Mesothelial cell of epicardium (in vitro differentiated cells): Measurements from ENCODE around the gene MTMR10. TPM values are rescaled to one million over a fixed set of nuclear protein-coding genes. Genes with fewer than 3 reads are reported as not detected.

Experiments used
- DNase-seq, 2 experiments: peaks; one replicate each; pipeline ENCODE4 v3.0.0; 2021; ENCODE audit warnings: low spot score in 2 of 2; ENCODE audit not compliant: unreplicated experiment in 2 of 2
- H3K27ac Mint-ChIP-seq: 2 replicates; pipeline ENCODE4 v1.8.0; 2021; ENCODE audit warnings: mixed read lengths
- H3K27me3 Mint-ChIP-seq: 2 replicates; pipeline ENCODE4 v1.8.0; 2021; ENCODE audit warnings: low read depth, mixed read lengths
- H3K36me3 Mint-ChIP-seq: 2 replicates; pipeline ENCODE4 v1.8.0; 2021; ENCODE audit warnings: mixed read lengths
- H3K4me1 Mint-ChIP-seq: 2 replicates; pipeline ENCODE4 v1.8.0; 2021; ENCODE audit warnings: mixed read lengths
- H3K4me3 Mint-ChIP-seq: 2 replicates; pipeline ENCODE4 v1.8.0; 2021; ENCODE audit warnings: mild to moderate bottlenecking, moderate library complexity, mixed read lengths
- H3K9me3 Mint-ChIP-seq: 2 replicates; pipeline ENCODE4 v1.8.0; 2021; ENCODE audit warnings: mixed read lengths
- CTCF ChIP-seq: fragments of 200-600 bp; sonication (generic); IDR thresholded peaks from one replicate; pipeline ENCODE4 v1.5.0; 2021; ENCODE audit warnings: antibody characterized with exemption; ENCODE audit not compliant: unreplicated experiment
- total RNA-seq: library from RNA; stranded (reverse); gene quantifications from 3 replicates; pipeline ENCODE4 v1.2.1, GENCODE V29; 2021

Gene MTMR10
- total RNA-seq, 1 donor from 2014 or later: 24.7 TPM

- TF ChIP-seq CTCF: no peak
- no peaks in the 10 kb centered on the region for H3K27me3 Mint-ChIP-seq
- no peak for DNase-seq
- no peak overlapping the region for H3K4me3 Mint-ChIP-seq
- H3K4me1 Mint-ChIP-seq: peaks cover 31% of the 10 kb centered on the region
- no peak overlapping the region for H3K27ac Mint-ChIP-seq
- peaks cover 3% of the 10 kb centered on the region for H3K9me3 Mint-ChIP-seq
- no peaks in the 10 kb centered on the region for H3K36me3 Mint-ChIP-seq
Measured at GRCh38 chr15:31020542-31020941, 29.1 kb upstream of the MTMR10 start.

DNA sequence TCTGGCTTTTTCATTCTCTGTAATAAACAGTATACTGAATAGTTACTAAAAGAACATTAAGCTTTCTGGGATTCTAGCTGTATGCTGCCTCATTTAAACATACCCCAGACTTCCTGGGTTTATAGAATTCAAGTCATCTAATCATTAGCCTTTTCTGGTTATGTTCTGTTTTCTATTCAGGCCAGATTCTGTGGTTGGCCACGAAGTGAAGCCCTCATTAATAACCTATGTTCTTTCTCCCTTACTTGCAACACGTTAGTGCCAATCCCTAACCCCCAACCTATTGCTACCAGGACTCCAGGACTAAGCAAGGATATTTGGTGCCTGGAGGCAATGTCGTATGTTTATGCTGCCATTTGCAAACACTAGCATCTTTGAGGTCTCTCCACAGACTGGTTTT is 28.6 kb upstream of the MTMR10 start:
- TF ChIP-seq CTCF: no peak
- Mint-ChIP-seq H3K36me3 (peaks cover 2% of the 10 kb centered on the region), H3K27me3 (no peaks in the 10 kb centered on the region), H3K27ac (no peak overlapping the region), H3K4me1 (peaks cover 27% of the 10 kb centered on the region), H3K4me3 (no peak overlapping the region), H3K9me3 (peaks cover 6% of the 10 kb centered on the region)
- no peak for DNase-seq

DNA sequence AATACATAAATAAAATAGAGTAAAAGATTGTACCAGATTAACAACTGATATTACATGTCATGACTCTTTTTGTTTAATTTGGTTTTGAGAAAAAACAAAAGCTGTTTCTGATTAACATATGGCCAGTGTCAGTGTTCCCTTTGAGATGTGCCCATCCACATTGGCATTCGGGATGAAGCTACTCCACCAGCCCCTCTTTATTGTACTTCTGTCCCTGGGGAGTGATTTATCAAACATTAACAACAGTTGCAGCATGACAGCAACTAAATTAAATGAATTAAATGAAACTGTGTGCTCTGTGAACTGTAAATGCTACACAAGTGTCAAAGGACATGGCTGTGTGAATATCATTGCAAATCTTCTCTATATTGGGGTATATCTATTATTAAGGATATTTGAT is 25.9 kb upstream of the MTMR10 start:
- no peak for TF ChIP-seq CTCF
- H3K4me1 Mint-ChIP-seq: peaks cover 5% of the 10 kb centered on the region
- no peak for DNase-seq
- no peak overlapping the region for H3K27ac Mint-ChIP-seq
- no peak overlapping the region for H3K4me3 Mint-ChIP-seq
- peaks cover 27% of the 10 kb centered on the region for H3K9me3 Mint-ChIP-seq
- peaks cover 6% of the 10 kb centered on the region for H3K36me3 Mint-ChIP-seq
- H3K27me3 Mint-ChIP-seq: no peaks in the 10 kb centered on the region

DNA sequence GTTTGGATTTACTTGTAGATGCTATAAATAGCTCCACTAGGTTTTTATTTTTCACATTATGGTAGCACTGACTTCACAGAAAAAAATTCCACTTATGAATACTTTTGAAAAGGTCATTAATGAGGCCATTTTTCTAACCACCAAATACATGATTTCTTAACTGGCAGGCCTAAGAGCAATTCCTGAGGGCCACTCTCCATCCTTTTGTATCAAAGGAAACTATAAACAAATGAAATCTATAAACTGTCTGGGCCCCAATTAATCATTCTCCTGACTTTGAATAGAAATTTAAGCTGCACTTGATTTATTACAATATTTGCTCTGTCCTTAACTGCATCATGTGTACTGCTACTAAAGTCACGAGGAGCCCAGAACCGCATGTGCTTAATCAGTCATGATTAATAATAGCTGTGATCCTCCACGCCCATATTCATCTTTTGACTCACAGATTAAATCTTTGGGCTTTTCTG is 25.1 kb upstream of the MTMR10 start:
- Mint-ChIP-seq H3K4me1 (peaks cover 5% of the 10 kb centered on the region), H3K36me3 (peaks cover 10% of the 10 kb centered on the region), H3K27me3 (no peaks in the 10 kb centered on the region), H3K27ac (peak overlapping the region; percentile 34), H3K9me3 (peaks cover 34% of the 10 kb centered on the region), H3K4me3 (no peak overlapping the region)
- no peak for DNase-seq
- no peak for TF ChIP-seq CTCF

DNA sequence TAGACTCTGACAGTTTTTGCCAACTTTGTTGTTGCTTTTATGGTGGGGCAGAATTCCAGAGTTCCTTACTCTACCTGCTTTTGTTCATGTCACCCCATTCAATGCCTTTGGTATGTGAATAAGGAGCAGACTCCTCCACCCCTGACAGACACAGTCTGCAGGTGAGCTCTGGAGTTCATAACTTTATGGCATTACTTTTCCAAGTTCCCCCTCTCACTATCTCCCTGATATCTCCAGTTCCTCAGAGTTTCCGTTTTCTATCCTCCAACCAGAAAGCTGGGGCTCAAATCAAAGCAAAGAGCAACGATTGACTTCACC is 23.1 kb upstream of the MTMR10 start:
- peaks cover 42% of the 10 kb centered on the region for H3K9me3 Mint-ChIP-seq
- DNase-seq: no peak
- TF ChIP-seq CTCF: no peak
- no peak overlapping the region for H3K27ac Mint-ChIP-seq
- no peaks in the 10 kb centered on the region for H3K27me3 Mint-ChIP-seq
- peaks cover 10% of the 10 kb centered on the region for H3K36me3 Mint-ChIP-seq
- H3K4me1 Mint-ChIP-seq: peaks cover 5% of the 10 kb centered on the region
- no peak overlapping the region for H3K4me3 Mint-ChIP-seq

DNA sequence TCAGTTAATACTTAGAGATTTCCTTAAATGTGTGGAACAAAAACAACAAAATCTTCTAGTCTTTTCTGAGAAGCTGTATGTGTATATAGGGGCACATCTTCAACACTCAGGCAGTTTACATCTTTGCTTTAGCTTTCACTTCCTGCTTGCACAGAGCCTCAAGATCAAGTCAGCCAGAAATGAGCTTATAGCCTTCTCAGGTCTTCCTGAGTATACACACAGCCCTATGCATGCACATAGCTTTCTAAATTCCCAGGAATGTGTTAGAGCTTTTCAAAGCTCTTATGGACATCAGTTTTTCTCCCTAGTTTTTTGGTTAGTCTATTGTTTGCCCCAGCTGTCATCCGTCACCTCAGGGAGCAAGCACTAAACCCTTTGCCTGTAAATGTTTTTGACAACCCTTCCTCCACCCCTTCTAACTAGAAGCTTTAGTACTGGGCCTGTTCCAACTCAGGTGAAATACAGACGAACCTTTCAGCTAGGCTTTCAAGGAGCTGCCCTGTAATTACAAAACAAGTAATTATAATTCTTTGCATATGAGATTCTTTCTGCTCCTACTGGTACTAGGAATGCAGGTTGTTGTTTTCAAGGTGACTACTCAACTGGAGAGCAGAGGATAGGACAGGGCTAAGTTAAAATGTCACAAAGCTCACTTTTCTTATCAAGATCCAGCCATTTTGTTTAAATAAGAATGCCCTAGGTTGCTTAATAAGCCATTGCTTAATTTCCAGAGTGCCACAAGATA is 22.6 kb upstream of the MTMR10 start:
- H3K9me3 Mint-ChIP-seq: peaks cover 47% of the 10 kb centered on the region
- H3K27me3 Mint-ChIP-seq: no peaks in the 10 kb centered on the region
- peaks cover 5% of the 10 kb centered on the region for H3K4me1 Mint-ChIP-seq

More for the DNA sequence above, 22.6 kb upstream of the MTMR10 start:
- no peak for TF ChIP-seq CTCF
- Mint-ChIP-seq H3K4me3 (no peak overlapping the region), H3K36me3 (peaks cover 13% of the 10 kb centered on the region), H3K27ac (no peak overlapping the region)
- DNase-seq: no peak
